PC-9 (cell line): Measurements from ENCODE around the gene USP1. TPM values are rescaled to one million over a fixed set of nuclear protein-coding genes. Genes with fewer than 3 reads are reported as not detected.

ENCODE experiments used
- BruUV-seq: library from RNA; stranded (reverse); fragments of 400-500 nt; replicated peaks from 2 replicates; lab custom pipeline; 2021; lab: Mats Ljungman, UMichigan
- CTCF ChIA-PET: fragments of 300-600 bp; sonication (Branson Sonifier 250); formaldehyde crosslinking; loops from one replicate; lab custom pipeline; 2022; ENCODE audit warnings: antibody characterized with exemption; lab: Charles Lee
- POLR2A ChIA-PET: fragments of 300-600 bp; sonication (Branson Sonifier 250); formaldehyde crosslinking; loops from one replicate; lab custom pipeline; 2022; ENCODE audit warnings: antibody characterized with exemption; ENCODE audit not compliant: unreplicated experiment; lab: Charles Lee
- DNase-seq, 2 experiments: peaks; one replicate each; pipeline versions ENCODE4 v3.0.0 to v3.0.0-alpha.2; 2015 to 2022; ENCODE audit warnings: mixed read lengths in 1 of 2
- H2AFZ ChIP-seq: fragments of 200-600 bp; sonication (generic); 2 replicates; pipeline ENCODE4 v1.8.1; 2017; ENCODE audit warnings: antibody characterized with exemption
- H3F3A ChIP-seq: fragments of 200-600 bp; sonication (generic); 2 replicates; pipeline ENCODE4 v1.8.1; 2017; ENCODE audit warnings: antibody characterized with exemption, mild to moderate bottlenecking, low read depth; ENCODE audit not compliant: insufficient read depth
- H3K27ac ChIP-seq: fragments of 200-600 bp; sonication (generic); 2 replicates; pipeline ENCODE4 v1.6.1; 2016; ENCODE audit warnings: mixed run types
- H3K27me3 ChIP-seq: fragments of 200-600 bp; sonication (generic); 2 replicates; pipeline ENCODE4 v1.6.1; 2016; ENCODE audit warnings: low read depth, mixed run types; ENCODE audit not compliant: insufficient read depth
- H3K36me3 ChIP-seq: fragments of 200-600 bp; sonication (generic); 2 replicates; pipeline ENCODE4 v1.6.1; 2016; ENCODE audit warnings: low read depth, mixed run types
- H3K4me1 ChIP-seq: fragments of 200-600 bp; sonication (generic); replicated peaks from 2 replicates; pipeline ENCODE4 v1.6.1; 2016; ENCODE audit warnings: mixed run types; ENCODE audit not compliant: insufficient read depth
- H3K4me2 ChIP-seq: fragments of 200-600 bp; sonication (generic); 2 replicates; pipeline ENCODE4 v1.6.1; 2017; ENCODE audit warnings: mixed run types
- H3K4me3 ChIP-seq: fragments of 200-600 bp; sonication (generic); 2 replicates; pipeline ENCODE4 v1.6.1; 2016; ENCODE audit warnings: mixed run types
- H3K79me2 ChIP-seq: fragments of 200-600 bp; sonication (generic); 2 replicates; pipeline ENCODE4 v1.6.1; 2017; ENCODE audit warnings: low read depth, mixed run types
- H3K9me2 ChIP-seq: fragments of 200-600 bp; sonication (generic); 2 replicates; pipeline ENCODE4 v1.8.1; 2017; ENCODE audit warnings: mild to moderate bottlenecking; ENCODE audit not compliant: insufficient read depth
- H3K9me3 ChIP-seq: fragments of 200-600 bp; sonication (generic); 2 replicates; pipeline ENCODE4 v1.8.1; 2016; ENCODE audit warnings: low read depth; ENCODE audit not compliant: insufficient read depth
- H4K20me1 ChIP-seq: fragments of 200-600 bp; sonication (generic); 2 replicates; pipeline ENCODE4 v1.8.1; 2017; ENCODE audit not compliant: insufficient read depth
- CTCF ChIP-seq: fragments of 200-600 bp; sonication (generic); conservative IDR thresholded peaks from 2 replicates; pipeline ENCODE4 v1.6.1; 2017; ENCODE audit warnings: mixed run types, antibody characterized with exemption, mild to moderate bottlenecking, moderate library complexity
- EZH2 ChIP-seq: fragments of 200-600 bp; sonication (generic); IDR thresholded peaks from 2 replicates; pipeline ENCODE4 v1.8.0; 2017; ENCODE audit warnings: antibody characterized with exemption, low read depth
- intact Hi-C: fragments of 100-400 bp; cut with micrococcal nuclease; formaldehyde crosslinking; loops from one replicate; pipeline ENCODE4 v1.10.0; 2022; ENCODE audit not compliant: unreplicated experiment
- total RNA-seq: library from RNA; stranded (reverse); gene quantifications from 2 replicates; pipeline ENCODE4 v1.2.3, GENCODE V29; 2021

USP1 gene
- total RNA-seq, 1 experiment from 2014 or later = 50.3 TPM

GRCh38 chr1:62494137-62494536, 57.3 kb downstream of the USP1 start:
- H3K4me2 ChIP-seq = no peak overlapping the region
- peaks cover 3% of the 10 kb centered on the region; the same call in 1 of the 2 replicates for H3K4me1 ChIP-seq
- no peak for DNase-seq
- no TSS peak for BruUV-seq
- H3K79me2 ChIP-seq = no peaks in the 10 kb centered on the region
- TF ChIP-seq EZH2 (no peak), CTCF (no peak)
- no peaks in the 10 kb centered on the region for H3K27me3 ChIP-seq
- H3K36me3 ChIP-seq = peaks cover 10% of the 10 kb centered on the region; the same call in 1 of the 2 replicates
- no peak overlapping the region for H2AFZ ChIP-seq
- H4K20me1 ChIP-seq = no peaks in the 10 kb centered on the region
- H3F3A ChIP-seq = no peaks in the 10 kb centered on the region
- POLR2A ChIA-PET = no interaction called here
- no peak overlapping the region for H3K27ac ChIP-seq
- CTCF ChIA-PET = no interaction called here
- H3K4me3 ChIP-seq = no peak overlapping the region
- no peaks in the 10 kb centered on the region; the same call in 1 of the 2 replicates for H3K9me2 ChIP-seq
- intact Hi-C loops = no loop called here
- no peaks in the 10 kb centered on the region for H3K9me3 ChIP-seq

GRCh38 chr1:62500210-62500609, 63.4 kb downstream of the USP1 start:
- intact Hi-C loops = no loop called here
- no peaks in the 10 kb centered on the region for H3K79me2 ChIP-seq

More at GRCh38 chr1:62500210-62500609, 63.4 kb downstream of the USP1 start:
- TF ChIP-seq EZH2 (no peak), CTCF (no peak)
- Histone ChIP-seq H3K4me2 (no peak overlapping the region), H3K9me3 (no peaks in the 10 kb centered on the region), H3K36me3 (peaks cover 4% of the 10 kb centered on the region; the same call in 1 of the 2 replicates), H3F3A (no peaks in the 10 kb centered on the region; the same call in 1 of the 2 replicates), H2AFZ (no peak overlapping the region), H3K4me3 (no peak overlapping the region), H3K27me3 (no peaks in the 10 kb centered on the region), H3K4me1 (no peaks in the 10 kb centered on the region), H3K9me2 (peaks cover 4% of the 10 kb centered on the region; the same call in 1 of the 2 replicates), H4K20me1 (no peaks in the 10 kb centered on the region), H3K27ac (no peak overlapping the region)
- no TSS peak for BruUV-seq
- no peak for DNase-seq
- ChIA-PET POLR2A (interaction anchor here (0.5 kb wide), 1 partner anchor 272 kb away, joined by 4 read pairs; no protein-coding TSS in a partner anchor), CTCF (interaction anchor here (0.6 kb wide), 3 partner anchors 248 to 418 kb away, joined by 3 to 4 read pairs (median 3); no protein-coding TSS in a partner anchor)

Other genes with a start within 250 kb of the USP1 start
- gene L1TD1, start 242.2 kb upstream of the USP1 start, total RNA-seq = 0.10 TPM in 1 of 2 replicates, not detected in the other
- 1.7 and 2.0 TPM in 2 replicates for gene KANK4, start 117.6 kb upstream of the USP1 start, total RNA-seq
- gene ANGPTL3, start 160.5 kb downstream of the USP1 start, total RNA-seq = not detected in 2 replicates